GM21786 (cell line): ENCODE results near the gene ULBP1.
"Not testable (repeated sequence)": the region's sequence is repeated elsewhere in the genome, so short reads cannot be mapped to it uniquely, and the experiment has no call there.

Experiments used
- ATAC-seq: cut with Tn5 transposase; IDR thresholded peaks from one replicate; pipeline ENCODE4 v1.9.1; 2021; ENCODE audit not compliant: unreplicated experiment

The ULBP1 gene

GRCh38 chr6:150004101-150004782, 40.5 kb downstream of the ULBP1 start:
- ATAC-seq, result peak; percentile 7

- ATAC-seq, result peak; percentile 62
Observed at GRCh38 chr6:150004783-150005717, 41.3 kb downstream of the ULBP1 start.

- no peak for ATAC-seq
Observed at GRCh38 chr6:150005761-150006651, 42.3 kb downstream of the ULBP1 start.

- ATAC-seq, result no peak
Observed at GRCh38 chr6:150006961-150007464, 43.3 kb downstream of the ULBP1 start.

GRCh38 chr6:150008588-150008987, 44.8 kb downstream of the ULBP1 start:
- no peak for ATAC-seq

GRCh38 chr6:150012846-150013784, 49.4 kb downstream of the ULBP1 start:
- ATAC-seq, result not testable (repeated sequence)

- ATAC-seq, result not testable (repeated sequence)
Observed at GRCh38 chr6:150013785-150014622, 50.3 kb downstream of the ULBP1 start.

- ATAC-seq, result not testable (repeated sequence)
Observed at GRCh38 chr6:150014623-150015280, 51.0 kb downstream of the ULBP1 start.

GRCh38 chr6:150015281-150016001, 51.7 kb downstream of the ULBP1 start:
- not testable (repeated sequence) for ATAC-seq

- no peak for ATAC-seq
Observed at GRCh38 chr6:150016324-150017185, 52.8 kb downstream of the ULBP1 start.

GRCh38 chr6:150017186-150017521, 53.4 kb downstream of the ULBP1 start:
- not testable (repeated sequence) for ATAC-seq

- ATAC-seq, result no peak
Observed at GRCh38 chr6:150018846-150019580, 55.3 kb downstream of the ULBP1 start.

GRCh38 chr6:150021870-150022269, 58.1 kb downstream of the ULBP1 start:
- not testable (repeated sequence) for ATAC-seq
